ENCODE measurements around the gene XYLT1. TPM values are rescaled to one million over a fixed set of nuclear protein-coding genes. Genes with fewer than 3 reads are reported as not detected.

XYLT1 gene
- total RNA-seq, 1 experiment from 2014 or later: 7.5 TPM

DNA sequence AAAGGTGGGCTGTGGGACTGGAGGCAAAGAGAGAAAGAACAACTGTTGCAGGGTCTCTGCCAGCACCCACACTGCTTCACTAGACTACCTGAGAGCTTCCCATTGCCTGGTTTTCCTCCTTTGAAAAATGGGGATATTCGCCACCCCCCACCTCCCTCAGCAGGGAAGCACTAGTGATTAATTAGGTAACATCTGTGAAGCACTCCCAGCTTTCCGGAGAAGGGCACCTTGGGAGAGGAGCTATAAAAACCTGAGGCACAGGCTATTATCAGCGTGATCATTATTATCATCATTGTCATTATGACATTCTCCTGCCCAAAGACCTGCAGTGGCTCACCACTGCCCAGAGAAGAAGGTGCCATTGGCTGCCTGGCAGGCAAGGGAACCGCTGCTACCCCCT is 83.5 kb downstream of the XYLT1 start:
- Mint-ChIP-seq H3K4me3 (ENCODE audit: low read depth, unreplicated experiment) (no peak overlapping the region), H3K27me3 (ENCODE audit: unreplicated experiment) (peaks cover 47% of the 10 kb centered on the region), H3K27ac (ENCODE audit: unreplicated experiment) (no peak overlapping the region), H3K4me1 (ENCODE audit: low read depth, unreplicated experiment) (no peaks in the 10 kb centered on the region), H3K9me3 (ENCODE audit: low read depth, unreplicated experiment) (no peaks in the 10 kb centered on the region), H3K36me3 (ENCODE audit: insufficient read depth, unreplicated experiment) (no peaks in the 10 kb centered on the region)
- TF ChIP-seq, protein P1, sequence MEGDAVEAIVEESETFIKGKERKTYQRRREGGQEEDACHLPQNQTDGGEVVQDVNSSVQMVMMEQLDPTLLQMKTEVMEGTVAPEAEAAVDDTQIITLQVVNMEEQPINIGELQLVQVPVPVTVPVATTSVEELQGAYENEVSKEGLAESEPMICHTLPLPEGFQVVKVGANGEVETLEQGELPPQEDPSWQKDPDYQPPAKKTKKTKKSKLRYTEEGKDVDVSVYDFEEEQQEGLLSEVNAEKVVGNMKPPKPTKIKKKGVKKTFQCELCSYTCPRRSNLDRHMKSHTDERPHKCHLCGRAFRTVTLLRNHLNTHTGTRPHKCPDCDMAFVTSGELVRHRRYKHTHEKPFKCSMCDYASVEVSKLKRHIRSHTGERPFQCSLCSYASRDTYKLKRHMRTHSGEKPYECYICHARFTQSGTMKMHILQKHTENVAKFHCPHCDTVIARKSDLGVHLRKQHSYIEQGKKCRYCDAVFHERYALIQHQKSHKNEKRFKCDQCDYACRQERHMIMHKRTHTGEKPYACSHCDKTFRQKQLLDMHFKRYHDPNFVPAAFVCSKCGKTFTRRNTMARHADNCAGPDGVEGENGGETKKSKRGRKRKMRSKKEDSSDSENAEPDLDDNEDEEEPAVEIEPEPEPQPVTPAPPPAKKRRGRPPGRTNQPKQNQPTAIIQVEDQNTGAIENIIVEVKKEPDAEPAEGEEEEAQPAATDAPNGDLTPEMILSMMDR (IDR thresholded peaks at IDR 0.05; ENCODE audit: unreplicated experiment): no peak
- intact Hi-C loops (cut with micrococcal nuclease; ENCODE audit: unreplicated experiment): no loop called here
- BruUV-seq (replicated peaks): no TSS peak
- no peak for DNase-seq
- CTCF ChIA-PET: interaction anchor here (0.6 kb wide), 1 partner anchor 203 kb away, joined by 5 read pairs; no protein-coding TSS in a partner anchor

DNA sequence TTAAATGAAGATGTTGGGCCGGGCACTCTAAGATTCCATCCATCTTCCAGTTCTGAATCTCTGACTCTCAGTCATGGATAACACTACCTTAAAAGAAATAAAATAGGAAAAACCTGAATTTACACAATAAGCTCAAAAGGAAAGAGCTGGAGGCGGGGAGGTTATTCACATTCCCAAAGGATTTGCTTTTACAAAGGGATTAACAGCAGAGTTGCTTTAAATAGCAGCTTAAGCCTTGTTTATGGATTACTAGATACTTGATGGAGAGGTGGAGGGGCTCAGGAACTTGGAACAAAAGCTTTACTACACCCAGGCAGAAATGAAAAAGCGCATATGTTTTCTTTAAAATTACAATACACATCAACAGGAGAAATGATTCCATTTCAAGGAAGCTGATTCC is 84.5 kb downstream of the XYLT1 start:
- BruUV-seq (replicated peaks): no TSS peak
- Mint-ChIP-seq H3K9me3 (ENCODE audit: low read depth, unreplicated experiment) (no peaks in the 10 kb centered on the region), H3K27ac (ENCODE audit: unreplicated experiment) (no peak overlapping the region), H3K36me3 (ENCODE audit: insufficient read depth, unreplicated experiment) (no peaks in the 10 kb centered on the region), H3K27me3 (ENCODE audit: unreplicated experiment) (peaks cover 39% of the 10 kb centered on the region), H3K4me3 (ENCODE audit: low read depth, unreplicated experiment) (no peak overlapping the region), H3K4me1 (ENCODE audit: low read depth, unreplicated experiment) (no peaks in the 10 kb centered on the region)
- CTCF ChIA-PET: no interaction called here
- TF ChIP-seq, protein P1 (IDR thresholded peaks at IDR 0.05; ENCODE audit: unreplicated experiment): no peak
- DNase-seq: no peak
- intact Hi-C loops (cut with micrococcal nuclease; ENCODE audit: unreplicated experiment): no loop called here

DNA sequence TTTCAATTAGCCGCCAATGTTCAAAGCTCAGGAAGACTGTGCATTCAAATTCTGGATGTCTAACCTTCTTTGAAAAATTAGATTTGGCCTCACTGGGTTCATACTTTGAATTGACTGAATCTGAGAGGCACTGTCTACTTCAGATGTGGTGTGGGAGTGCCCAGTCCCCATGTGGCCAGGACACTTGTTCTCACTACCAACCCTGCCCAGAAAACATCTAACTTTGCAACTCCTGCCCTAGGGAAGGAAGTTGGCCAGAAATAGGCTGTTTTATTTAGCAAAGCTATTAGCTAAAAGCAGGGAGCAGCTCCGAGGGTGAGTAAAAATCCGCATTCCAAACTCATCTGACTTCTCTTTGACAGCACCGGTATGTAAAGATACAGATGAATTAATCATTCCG is 86.3 kb downstream of the XYLT1 start:
- intact Hi-C loops (cut with micrococcal nuclease; ENCODE audit: unreplicated experiment): no loop called here
- H3K4me1 Mint-ChIP-seq (ENCODE audit: low read depth, unreplicated experiment): no peaks in the 10 kb centered on the region
- no peak overlapping the region for H3K4me3 Mint-ChIP-seq (ENCODE audit: low read depth, unreplicated experiment)
- no peaks in the 10 kb centered on the region for H3K9me3 Mint-ChIP-seq (ENCODE audit: low read depth, unreplicated experiment)
- H3K36me3 Mint-ChIP-seq (ENCODE audit: insufficient read depth, unreplicated experiment): no peaks in the 10 kb centered on the region
- no TSS peak for BruUV-seq (replicated peaks)
- TF ChIP-seq, protein P1 (IDR thresholded peaks at IDR 0.05; ENCODE audit: unreplicated experiment): no peak
- H3K27me3 Mint-ChIP-seq (ENCODE audit: unreplicated experiment): peaks cover 33% of the 10 kb centered on the region
- CTCF ChIA-PET: no interaction called here
- no peak for DNase-seq
- no peak overlapping the region for H3K27ac Mint-ChIP-seq (ENCODE audit: unreplicated experiment)

DNA sequence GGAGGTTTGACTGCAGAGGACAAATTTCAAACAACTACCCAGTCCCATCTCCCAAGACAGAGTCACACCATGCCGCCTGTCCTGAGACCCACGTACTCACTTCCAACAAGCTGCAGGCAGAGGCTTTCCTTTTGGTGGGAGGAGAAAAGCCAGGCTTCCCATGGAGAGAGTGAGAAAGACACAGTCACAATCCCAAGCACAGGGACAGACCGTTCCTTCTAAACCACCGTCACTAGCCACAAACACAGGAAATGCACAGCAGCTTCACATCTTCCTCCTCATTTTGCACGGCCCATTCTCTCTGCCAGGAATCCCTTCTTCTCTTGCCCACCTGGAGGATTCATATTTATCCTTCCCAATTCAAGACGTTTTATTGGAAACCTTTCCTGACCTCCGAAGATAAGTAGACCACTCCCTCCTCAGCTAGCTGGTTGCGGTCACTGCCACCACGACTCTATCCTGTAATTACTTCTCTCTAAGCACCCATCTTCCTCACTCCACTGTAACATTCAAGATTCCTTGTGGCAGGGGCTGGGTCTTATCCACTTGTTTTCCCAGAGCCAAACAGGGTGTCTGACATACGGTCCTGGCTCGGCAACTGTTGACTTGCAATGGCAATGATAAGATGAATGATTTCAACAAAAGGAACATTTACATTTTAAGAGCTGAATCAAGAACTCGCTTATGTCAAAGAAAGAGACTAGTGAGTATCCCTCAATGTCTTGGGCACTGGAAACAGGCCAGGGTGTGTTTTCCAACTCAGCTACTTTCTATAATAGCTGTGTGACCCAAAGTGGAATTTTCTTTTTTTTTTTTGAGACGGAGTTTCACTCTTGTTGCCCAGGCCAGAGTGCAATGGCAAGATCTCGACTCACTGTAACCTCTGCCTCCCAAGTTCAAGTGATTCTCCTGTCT is 87.6 kb downstream of the XYLT1 start:
- Mint-ChIP-seq H3K27me3 (ENCODE audit: unreplicated experiment) (peaks cover 24% of the 10 kb centered on the region), H3K9me3 (ENCODE audit: low read depth, unreplicated experiment) (no peaks in the 10 kb centered on the region), H3K4me3 (ENCODE audit: low read depth, unreplicated experiment) (no peak overlapping the region), H3K27ac (ENCODE audit: unreplicated experiment) (no peak overlapping the region), H3K36me3 (ENCODE audit: insufficient read depth, unreplicated experiment) (no peaks in the 10 kb centered on the region), H3K4me1 (ENCODE audit: low read depth, unreplicated experiment) (no peaks in the 10 kb centered on the region)
- intact Hi-C loops (cut with micrococcal nuclease; ENCODE audit: unreplicated experiment): no loop called here
- CTCF ChIA-PET: interaction anchor here (1.0 kb wide), 1 partner anchor 84 kb away, joined by 6 read pairs; no protein-coding TSS in a partner anchor
- TF ChIP-seq, protein P1 (IDR thresholded peaks at IDR 0.05; ENCODE audit: unreplicated experiment): no peak
- DNase-seq: no peak
- BruUV-seq (replicated peaks): no TSS peak
